GM19035 (cell line): Measurements from ENCODE around the gene TBCD.

Experiments
- ATAC-seq: cut with Tn5 transposase; IDR thresholded peaks from one replicate; pipeline ENCODE4 v1.9.1; 2021; ENCODE audit not compliant: unreplicated experiment

The TBCD gene

DNA sequence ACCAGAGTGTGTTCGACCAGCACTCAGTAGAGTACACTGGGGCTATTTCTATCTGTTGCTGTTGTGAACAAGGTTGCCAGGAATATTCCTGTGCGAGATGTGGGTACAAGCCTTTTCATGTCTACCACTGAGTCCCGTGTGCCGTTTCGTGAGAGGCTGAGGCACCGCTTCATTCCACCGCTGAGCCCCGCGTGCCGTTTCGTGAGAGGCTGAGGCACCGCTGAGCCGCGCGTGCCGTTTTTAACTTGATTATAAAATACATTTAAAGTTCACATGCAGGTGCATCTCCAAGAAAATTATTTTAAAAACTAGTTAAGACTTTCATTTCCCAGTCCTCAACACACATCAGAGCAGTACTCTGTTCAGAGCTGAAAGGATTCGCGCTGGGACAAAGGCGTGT is 166.6 kb downstream of the TBCD start:
- no peak for ATAC-seq

DNA sequence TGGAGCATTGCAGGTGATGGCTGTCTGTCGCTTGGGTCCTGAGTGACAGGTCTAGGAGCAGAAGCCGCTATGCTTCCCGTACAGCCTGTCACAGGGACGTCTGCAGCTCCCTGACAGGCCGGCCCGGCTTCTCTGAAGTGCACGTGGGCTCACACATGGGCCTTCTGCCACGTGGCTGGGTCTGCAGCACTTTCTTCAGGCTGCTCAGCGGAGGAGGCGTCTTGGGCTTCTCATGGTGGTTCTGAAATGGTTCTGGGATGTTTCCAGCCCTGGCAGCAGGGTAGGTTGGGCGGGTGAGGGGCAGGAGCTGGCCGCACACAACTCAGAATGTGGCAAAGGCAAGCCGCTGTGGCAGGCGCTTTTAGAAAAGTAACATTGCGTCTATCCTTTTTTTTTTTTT is 168.3 kb downstream of the TBCD start:
- no peak for ATAC-seq

DNA sequence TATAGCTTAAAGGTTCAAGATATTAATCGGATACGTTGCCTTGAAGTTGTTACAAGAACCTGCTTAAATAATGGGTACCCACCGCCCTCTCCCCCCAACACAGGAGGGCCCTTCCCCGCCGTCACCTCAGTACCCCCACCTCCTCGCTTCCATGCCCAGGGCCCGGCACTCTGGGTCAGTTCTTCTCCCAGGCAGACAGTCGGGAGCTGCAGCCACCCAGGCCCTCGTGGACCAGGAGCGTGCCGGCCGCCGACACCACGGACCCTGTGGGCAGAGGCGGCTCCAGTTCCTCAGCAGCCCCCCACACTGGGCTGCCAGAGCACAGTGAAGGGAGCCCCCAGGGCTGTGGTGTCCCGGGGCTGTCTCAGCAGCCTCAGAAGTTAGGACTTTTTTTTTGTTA is 168.8 kb downstream of the TBCD start:
- no peak for ATAC-seq

DNA sequence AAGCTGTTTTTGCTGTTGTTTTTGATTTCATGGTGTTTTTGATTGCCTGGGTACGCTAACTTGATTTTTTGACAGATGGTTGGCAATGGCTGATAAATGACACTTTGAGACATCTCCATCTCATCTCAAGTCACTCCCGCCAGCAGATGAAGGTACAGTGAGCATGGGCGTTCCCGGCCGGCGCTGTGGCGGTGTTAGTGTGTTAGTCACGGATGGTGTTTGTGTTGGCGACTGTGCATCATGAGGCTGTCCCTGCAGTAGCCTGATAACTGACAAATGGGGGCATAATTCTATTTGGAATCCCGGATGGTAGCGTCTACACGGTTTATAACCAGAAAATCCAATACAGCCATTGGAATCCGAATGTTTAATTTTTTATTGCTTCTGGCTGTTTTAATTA is 169.6 kb downstream of the TBCD start:
- ATAC-seq: no peak

DNA sequence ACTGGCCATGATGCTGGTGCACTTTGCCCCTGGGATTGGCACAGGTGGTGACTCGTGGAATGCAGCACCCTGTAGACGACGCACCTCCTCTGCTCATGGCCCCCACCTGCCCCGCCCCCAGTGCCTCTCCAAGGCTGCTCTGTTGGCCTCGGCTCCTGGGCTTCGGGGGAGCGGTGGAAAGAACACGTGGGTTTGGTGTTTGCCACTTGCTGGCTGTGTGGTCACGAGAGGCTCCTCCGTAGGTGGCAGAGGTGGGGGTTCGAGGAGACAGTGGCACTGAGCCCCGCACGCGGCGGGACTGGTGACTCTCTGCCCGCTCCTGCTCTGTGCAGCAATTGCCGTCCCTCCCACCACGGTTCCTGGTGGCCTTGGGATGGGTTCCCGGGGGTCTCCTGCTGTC is 170.8 kb downstream of the TBCD start:
- ATAC-seq: no peak

DNA sequence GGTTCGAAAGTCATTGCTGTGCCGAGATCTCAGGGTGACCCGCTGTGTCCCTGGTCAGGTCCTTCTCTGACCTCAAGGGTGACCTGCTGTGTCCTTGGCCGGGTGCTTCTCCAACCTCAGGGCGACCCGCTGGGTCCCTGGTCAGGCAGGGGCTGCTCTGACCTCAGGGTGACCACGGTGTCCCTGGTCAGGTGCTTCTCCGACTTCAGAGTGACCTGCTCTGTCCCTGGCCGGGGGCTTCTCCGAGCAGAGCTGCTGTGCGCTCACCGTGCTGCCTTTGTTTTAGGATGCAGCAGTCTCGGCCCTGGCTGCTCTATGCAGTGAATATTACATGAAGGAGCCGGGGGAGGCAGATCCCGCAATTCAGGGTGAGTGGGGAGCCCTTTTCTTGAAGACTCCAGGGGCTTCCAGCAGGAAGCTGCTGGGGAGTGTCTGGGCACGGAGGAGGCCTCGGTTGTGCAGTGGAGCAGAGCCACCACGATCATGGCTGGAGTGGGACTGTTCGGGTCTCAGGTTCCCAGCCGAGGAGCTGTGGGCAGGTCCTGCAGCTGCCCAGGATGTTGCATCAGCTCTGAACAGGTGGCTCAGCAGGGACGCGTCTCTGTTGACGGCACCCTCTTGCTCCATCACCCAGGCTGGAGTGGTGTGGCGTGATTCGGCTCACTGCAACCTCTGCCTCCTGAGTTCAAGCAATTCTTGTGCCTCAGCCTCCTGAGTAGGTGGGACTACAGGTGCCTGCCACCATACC is 171.7 kb downstream of the TBCD start:
- no peak for ATAC-seq

DNA sequence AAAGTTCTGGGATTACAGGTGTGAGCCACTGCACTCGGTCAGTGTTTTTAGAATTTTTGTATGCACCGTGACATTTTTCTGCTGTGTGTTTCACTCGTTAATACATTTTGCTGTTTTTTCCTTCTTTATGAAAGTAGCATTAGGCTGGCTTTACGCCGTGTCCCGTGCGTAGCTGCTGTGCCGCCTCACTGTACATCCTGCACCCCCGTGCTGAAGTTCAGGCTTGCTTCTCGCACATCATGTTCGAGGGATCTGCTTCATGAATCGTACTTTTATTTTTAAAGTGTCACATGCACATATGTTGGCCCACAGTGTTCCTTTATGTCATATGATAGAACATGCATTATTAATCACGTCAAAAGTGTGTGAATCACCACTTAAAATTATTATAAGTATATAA is 172.3 kb downstream of the TBCD start:
- ATAC-seq: no peak

DNA sequence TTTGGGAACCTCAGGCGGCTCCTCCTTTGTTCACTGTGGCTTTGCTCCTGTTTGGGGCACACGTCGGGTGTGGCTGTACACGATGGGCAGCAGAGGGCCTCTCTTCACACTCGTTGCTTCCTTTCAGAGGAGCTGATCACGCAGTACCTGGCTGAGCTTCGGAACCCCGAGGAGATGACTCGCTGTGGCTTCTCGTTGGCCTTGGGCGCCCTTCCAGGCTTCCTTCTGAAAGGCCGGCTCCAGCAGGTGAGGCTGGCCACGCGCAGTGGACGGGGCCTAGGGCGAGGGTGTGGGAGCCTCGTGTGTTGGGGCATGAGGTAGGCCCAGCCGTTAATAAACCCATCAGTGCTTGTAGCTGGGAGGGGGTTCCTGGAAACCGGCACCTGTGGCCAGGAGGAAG is 172.9 kb downstream of the TBCD start:
- no peak for ATAC-seq

DNA sequence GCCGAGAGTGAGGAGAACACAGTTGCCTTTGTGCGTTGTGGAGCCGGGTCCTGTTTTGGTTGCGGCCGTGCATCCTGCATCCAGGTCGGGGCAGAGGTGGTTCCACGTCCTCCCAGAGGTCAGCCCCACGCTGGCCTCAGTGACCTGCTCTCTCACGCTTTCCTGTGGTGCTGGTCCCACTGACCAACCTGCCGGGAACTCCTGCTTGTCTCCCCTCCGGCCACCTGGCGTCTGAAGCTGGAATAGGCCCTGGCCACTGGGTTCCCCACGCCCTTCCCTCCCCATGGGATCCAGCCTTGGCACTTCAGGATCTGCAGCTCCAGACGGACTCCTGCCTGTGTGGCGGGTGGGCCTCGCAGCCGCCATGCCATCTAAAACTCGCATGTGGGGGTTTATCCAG is 173.5 kb downstream of the TBCD start:
- no peak for ATAC-seq

DNA sequence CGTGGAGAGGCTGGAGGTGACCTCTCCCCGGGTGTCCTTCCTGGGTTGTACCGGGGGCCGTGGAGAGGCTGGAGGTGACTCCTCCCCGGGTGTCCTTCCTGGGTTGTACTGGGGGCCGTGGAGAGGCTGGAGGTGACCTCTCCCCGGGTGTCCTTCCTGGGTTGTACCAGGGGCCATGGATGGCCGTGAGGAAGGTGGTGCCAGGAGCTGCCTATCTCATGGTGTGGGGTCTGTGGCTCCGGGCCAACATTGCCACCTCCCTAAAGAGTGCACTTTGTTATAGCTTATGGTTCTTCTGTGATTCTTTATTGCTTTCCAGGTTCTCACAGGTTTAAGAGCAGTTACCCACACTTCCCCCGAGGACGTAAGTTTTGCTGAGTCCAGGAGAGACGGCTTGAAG is 174.2 kb downstream of the TBCD start:
- ATAC-seq: no peak

DNA sequence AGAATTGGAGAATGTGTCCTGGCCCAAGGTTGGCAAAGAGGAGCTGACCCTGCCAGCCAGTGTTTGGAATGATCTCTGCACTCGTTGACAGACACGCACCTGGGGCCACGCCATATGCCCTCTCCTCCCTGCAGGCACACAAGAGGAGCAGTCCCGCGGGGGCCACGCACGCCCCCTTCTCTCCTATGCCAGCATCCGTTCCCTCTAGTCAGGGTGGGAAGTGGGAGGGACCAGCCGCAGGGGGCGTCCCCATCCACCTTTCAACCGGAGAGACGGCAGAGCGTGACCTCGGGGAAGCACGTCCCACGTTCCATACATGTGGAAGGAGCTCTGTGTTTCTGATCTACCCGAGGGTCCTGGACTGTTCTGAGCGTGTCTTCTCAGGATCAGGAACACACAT is 174.9 kb downstream of the TBCD start:
- no peak for ATAC-seq

DNA sequence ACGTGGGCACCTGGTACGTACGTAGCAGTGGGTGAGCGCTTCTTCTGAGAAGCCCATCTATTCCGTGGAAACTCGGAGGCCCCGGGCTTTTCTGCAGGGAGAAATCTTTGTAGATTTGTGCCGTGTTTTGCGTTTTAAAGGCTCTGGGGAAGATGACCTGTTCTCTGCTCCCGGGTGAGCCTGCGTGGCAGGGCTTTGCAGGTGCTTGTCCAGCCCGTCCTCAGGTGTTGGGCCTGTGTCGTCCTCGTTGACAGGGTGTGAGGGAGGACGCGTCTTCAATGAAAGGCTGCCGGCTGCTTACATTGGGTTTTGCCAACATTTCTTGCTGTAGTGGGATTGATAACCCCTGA is 175.4 kb downstream of the TBCD start:
- ATAC-seq: no peak

DNA sequence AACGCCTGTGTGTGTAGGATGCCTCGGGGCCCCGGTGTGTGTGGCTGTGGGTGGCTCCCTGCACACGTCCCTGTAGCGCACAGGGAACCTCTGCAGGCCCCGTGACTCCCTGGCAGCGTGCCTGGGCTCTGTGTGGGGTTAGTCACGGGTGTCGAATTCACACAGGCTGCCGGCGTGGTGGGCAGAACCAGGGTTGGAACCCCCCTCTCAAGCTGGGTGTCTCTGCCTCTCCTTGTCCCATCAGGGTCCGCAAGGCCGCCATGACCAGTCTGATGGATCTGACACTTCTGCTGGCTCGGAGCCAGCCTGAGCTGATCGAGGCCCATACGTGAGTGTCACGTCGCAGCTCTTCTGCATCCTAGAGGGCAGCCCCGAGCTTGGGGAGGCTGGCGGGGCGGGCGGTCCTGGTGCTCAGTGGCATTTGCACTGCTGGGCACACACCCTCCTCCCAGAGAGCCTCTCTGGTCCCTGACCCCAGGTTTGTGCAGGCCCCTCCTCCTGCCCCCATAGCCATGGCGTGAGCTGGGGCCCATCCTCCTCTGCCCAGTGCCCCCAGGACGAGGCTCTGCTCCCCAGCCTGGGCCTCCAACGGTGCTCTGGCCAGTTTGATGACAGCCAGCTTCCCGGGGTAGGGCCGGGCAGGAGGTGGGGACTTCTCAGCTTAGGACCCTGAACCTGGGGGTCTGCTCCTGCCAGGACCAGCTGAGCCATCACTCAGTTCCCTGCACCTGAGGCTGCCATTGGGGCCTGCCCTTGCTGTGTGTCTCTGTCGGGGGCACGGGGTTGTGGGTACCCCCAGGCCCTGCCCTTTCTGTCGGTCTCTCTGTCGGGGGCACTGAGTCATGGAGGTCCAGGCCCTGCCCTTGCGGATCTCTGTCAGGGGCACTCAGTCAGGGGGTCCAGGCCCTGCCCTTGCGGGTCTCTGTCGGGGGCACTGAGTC is 176.1 kb downstream of the TBCD start:
- ATAC-seq: no peak

DNA sequence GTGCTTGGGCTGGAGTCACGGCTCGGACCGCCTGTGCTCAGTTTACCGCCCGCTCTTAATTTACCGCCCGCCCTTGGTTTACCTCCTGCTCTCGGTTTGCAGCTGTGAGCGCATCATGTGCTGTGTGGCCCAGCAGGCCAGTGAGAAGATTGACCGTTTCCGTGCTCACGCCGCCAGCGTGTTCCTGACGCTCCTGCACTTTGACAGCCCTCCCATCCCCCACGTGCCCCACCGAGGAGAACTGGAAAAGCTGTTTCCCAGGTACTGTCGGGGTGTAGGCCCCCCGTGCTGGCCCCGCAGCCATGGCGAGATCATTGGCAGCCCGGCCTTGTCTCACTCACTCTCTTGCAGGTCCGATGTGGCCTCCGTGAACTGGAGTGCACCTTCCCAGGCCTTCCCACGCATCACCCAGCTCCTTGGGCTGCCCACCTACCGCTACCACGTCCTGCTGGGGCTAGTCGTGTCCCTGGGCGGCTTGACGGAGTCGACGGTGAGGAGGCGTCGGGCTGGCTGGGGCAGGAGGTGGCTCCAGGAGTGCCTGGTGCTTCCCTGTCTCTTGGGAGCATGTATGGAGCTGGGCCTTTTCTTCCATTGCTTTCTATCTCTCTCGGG is 177.3 kb downstream of the TBCD start:
- no peak for ATAC-seq

DNA sequence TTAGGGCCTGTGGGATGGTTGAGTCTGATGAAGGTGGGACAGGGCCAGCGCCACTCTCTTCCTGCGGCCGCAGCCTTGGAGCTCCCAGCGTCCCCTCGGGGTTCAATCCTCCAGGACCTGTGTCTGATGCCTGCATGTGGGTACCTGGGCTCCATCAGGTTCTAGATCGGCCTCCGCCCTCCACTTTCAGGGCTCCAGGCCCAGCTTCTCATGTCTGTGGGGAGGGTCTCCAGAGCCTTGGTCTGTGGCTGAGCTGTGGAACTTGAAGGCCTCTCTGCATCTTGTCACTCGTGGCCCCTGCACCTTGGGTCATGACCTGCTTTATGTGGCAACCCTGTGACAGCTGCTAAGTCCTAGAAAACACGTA is 177.8 kb downstream of the TBCD start:
- ATAC-seq: no peak

DNA sequence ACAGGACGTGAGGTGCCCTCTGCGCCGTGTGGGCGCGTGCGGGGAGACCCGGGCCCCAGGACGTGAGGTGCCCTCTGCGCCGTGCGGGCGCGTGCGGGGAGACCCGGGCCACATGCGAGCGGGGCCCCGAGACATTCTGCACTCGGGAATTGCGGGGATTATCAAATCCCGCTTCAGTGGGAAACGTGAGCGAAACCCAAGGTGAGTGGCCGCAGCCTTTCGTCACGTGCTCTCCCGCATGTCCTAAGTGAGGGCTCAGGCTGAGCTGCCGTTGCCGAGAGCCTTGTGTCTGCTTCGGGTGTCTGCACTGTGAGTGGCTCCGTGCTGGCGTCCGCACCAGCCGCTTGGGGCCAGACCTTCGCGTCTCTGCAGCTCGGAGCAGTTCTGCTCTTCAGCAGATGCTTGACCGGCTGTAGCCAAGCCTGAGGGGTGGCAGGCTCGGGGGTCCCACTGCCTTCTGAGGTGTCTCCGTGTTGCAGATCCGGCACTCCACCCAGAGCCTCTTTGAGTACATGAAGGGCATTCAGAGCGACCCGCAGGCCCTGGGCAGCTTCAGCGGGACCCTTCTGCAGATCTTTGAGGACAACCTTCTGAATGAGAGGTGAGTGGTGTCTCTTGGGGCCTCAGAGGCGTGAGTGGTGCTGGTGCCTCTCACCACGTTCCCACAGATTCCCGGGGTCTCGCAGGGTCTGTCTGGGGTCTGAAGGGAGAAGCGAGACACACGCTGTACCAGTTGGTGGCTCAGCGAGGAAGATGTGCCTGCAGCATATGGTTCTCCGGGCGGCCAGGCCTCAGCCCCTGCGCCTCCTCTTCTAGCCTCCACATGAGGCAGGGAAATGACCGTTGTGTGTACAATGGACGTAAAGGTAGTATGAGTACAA is 178.4 kb downstream of the TBCD start:
- ATAC-seq: no peak

DNA sequence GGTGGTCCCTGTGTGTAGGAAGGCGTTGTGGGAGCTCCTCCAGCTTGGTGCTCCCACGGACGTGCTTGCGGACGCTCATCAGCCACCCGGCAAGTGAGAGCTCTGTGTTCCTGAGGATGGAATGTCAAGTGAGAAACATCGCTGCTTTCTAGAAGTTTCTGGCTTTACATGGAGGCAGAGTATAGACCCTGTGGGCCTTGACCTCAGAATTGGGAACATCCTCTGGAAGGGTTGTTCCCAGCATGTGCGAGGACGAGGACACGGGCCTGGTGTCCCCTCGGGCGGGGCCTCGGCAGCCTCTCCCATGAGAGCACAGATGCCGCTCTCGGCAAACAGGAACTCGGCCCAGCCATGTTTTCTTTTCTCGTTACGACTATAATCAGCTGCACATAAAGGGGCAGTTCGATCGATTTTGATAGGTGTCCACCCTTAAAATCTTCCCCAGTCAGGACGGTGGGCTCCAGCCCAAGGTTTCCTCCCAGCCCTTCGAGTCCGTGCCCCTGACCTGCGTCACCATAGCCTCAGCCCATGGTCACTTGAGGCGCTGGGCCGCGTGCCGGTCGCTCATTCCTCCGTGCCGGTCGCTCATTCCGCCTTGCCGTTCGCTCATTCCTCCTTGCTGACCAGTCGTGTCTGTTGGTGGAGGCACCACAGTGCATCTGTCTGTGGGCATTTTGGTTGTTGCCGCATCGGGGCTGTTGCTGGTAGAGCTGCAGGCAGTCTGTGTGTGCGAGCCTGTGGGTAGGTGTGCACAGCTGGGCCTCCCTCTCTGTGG is 179.2 kb downstream of the TBCD start:
- ATAC-seq: no peak

DNA sequence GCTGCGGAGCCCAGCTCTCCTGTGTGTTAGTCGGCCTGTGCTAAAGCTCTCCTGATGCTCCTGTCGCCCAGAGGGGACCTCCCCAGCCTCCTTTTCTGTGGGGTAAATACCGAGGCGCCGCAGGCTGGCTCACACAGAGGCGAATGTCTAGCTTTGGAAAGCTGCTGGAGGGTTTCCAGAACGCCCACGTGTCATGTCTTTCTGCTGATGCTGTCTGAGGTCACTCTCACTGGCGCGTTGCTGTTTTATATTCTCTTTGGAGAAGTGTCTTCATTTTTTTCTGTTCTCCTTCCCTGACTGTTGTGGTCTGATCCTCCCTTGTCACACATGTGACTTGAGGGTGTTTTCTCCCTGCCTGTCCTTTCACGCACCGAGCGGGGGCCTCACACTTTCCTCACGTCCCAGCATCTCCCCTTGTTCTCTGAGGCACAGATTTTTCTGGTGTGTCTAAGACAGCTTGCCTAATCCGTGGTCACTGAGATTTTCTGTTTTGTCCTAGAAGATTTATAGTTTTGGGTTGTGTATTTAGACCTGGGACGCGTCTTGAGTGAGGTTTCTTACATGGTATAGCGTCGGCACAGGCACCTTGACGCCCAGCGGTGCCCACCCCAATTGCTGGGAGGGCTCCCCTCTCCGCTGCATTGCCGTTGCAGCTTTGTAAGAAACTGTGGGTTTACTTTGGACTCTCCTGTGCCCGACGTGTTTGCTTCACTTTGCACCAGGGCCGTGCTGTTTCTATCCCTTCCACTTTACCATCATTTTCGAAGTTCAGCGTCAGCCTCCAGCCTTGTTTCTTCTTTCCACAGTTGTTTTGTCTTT is 180.0 kb downstream of the TBCD start:
- ATAC-seq: no peak

DNA sequence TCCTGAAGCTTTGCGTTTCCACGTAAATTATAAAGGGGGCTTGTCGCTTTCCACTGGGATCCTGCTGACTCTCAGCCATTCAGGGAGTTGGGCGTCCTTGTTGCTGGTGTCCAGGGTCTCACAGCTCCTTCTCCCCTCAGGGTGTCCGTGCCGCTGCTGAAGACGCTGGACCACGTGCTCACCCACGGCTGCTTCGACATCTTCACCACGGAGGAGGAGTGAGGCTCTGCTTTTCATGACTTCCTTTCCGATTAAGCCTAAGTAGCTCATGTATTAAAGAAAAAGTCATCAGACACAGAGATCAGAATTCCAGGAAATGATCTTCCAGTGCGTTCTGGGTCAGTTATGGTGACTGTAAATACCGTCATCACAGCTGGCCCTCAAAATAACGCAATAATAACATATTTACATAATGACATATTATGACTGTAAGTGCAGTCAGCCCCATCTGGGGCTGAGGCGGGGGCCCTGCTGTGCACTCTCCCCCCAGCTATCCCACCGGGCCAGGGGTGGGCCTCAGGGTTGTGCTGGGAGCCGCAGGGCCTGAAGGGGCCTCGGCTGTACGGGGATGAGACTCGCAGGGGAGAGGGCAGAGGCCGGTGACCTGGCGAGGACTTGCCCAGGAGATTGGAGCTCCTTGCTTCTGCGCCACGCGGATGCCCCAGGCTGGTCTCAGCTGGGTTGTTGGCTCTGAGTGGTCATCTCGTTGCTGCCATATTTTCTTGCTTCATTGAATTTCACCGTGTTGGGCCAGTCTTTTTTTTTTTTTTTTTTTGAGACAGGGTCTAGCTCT is 180.8 kb downstream of the TBCD start:
- ATAC-seq: no peak
